ENCODE measurements around the gene P3H3. TPM values are rescaled to one million over a fixed set of nuclear protein-coding genes. Genes with fewer than 3 reads are reported as not detected.
"Not testable (repeated sequence)": the region's sequence is repeated elsewhere in the genome, so short reads cannot be mapped to it uniquely, and the experiment has no call there.

P3H3 gene
- total RNA-seq, 3 donors from 2014 or later = 1.6 to 24.2 (median 5.2) TPM

DNA sequence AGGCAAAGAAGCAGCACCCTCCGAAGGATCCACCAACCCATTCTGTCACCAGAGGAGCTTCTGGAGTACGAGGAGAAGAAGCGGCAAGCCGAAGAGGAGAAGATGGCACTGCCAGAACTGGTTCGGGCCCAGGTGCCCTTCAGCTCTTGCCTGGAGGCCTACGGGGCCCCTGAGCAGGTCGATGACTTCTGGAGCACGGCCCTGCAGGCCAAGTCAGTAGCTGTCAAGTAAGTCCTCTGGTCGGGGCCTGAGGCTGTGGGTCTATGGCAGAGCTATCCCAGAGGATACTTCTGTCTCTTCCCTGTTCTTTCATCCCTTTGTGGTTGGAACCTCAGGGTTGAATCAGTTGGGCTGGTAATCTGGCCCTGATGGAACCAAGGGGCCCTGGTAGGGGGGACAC, 33.2 kb downstream of the P3H3 start:
- TF ChIP-seq, protein P1, sequence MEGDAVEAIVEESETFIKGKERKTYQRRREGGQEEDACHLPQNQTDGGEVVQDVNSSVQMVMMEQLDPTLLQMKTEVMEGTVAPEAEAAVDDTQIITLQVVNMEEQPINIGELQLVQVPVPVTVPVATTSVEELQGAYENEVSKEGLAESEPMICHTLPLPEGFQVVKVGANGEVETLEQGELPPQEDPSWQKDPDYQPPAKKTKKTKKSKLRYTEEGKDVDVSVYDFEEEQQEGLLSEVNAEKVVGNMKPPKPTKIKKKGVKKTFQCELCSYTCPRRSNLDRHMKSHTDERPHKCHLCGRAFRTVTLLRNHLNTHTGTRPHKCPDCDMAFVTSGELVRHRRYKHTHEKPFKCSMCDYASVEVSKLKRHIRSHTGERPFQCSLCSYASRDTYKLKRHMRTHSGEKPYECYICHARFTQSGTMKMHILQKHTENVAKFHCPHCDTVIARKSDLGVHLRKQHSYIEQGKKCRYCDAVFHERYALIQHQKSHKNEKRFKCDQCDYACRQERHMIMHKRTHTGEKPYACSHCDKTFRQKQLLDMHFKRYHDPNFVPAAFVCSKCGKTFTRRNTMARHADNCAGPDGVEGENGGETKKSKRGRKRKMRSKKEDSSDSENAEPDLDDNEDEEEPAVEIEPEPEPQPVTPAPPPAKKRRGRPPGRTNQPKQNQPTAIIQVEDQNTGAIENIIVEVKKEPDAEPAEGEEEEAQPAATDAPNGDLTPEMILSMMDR (IDR thresholded peaks at IDR 0.05) = no peak
- intact Hi-C loops (cut with DNase I, micrococcal nuclease) = no loop called here
- peaks cover 7% of the 10 kb centered on the region for H3K36me3 ChIP-seq (ENCODE audit: low read depth)
- no peaks in the 10 kb centered on the region for H3K4me1 ChIP-seq (ENCODE audit: low read depth)
- no peak overlapping the region for H3K4me3 ChIP-seq
- ATAC-seq (no peak), DNase-seq (peak in 1 of 3 donors; percentile 41)
- no peaks in the 10 kb centered on the region for H3K9me3 ChIP-seq

- Histone ChIP-seq H3K36me3 (ENCODE audit: low read depth) (peaks cover 7% of the 10 kb centered on the region), H3K4me3 (no peak overlapping the region), H3K4me1 (ENCODE audit: low read depth) (peaks cover 3% of the 10 kb centered on the region), H3K9me3 (no peaks in the 10 kb centered on the region)
- ATAC-seq (no peak), DNase-seq (peak in 1 of 3 donors; percentile 44)
- TF ChIP-seq, protein P1 (IDR thresholded peaks at IDR 0.05) = no peak
- intact Hi-C loops (cut with DNase I, micrococcal nuclease) = no loop called here
Measured at GRCh38 chr12:6863033-6863432, 34.8 kb downstream of the P3H3 start.

- peaks cover 7% of the 10 kb centered on the region for H3K36me3 ChIP-seq (ENCODE audit: low read depth)
- DNase-seq = peak in 1 of 3 donors; percentile 46
- no peak for ATAC-seq
- TF ChIP-seq, protein P1 (IDR thresholded peaks at IDR 0.05) = no peak
- intact Hi-C loops (cut with DNase I, micrococcal nuclease) = no loop called here
- H3K9me3 ChIP-seq = no peaks in the 10 kb centered on the region
- peaks cover 10% of the 10 kb centered on the region for H3K4me1 ChIP-seq (ENCODE audit: low read depth)
- no peak overlapping the region for H3K4me3 ChIP-seq
Measured at GRCh38 chr12:6863586-6864321, 35.5 kb downstream of the P3H3 start.

- intact Hi-C loops (cut with DNase I, micrococcal nuclease); ATAC-seq; H3K36me3 ChIP-seq (ENCODE audit: low read depth); H3K9me3 ChIP-seq; H3K4me3 ChIP-seq: not testable (repeated sequence)
- DNase-seq = peak in 1 of 3 donors; percentile 21
- H3K4me1 ChIP-seq (ENCODE audit: low read depth) = peaks cover 20% of the 10 kb centered on the region
Measured at GRCh38 chr12:6865307-6865706, 37.1 kb downstream of the P3H3 start.

DNA sequence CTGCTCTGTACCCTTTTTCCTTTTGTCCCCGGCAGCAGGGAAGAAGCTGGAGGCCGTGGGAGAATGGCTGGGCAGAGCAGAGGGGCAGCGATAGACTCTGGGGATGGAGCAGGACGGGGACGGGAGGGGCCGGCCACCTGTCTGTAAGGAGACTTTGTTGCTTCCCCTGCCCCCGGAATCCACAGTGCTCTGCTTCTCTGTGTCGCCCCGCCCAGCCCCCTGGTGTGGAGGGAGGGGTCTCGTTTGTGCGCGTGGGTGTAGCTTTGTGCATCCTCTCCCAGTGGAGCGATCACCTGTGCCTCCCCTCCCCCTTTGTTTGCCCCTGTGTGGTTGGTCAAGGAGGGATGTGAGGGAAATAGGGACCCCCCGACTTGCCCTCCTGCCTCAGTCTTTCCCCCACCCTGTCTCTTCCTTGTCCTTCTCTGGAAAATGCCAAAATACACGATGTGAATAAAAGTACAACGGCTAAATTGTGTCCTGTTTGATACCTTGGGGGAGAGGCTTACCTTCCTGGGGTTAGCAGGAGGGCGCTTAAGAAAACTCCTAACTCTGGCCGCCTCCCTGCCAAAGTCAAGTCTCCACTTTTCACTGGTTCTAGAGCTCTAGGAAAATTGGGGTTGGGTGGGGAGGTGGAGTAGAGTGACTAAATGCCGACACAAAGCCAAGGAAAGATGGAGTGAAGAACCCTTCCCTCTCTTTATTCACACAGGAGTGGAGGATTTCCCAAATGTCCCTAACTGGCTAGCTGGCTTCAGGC, 38.1 kb downstream of the P3H3 start:
- Histone ChIP-seq H3K4me3 (no peak overlapping the region), H3K36me3 (ENCODE audit: low read depth) (peaks cover under 1% of the 10 kb centered on the region), H3K9me3 (no peaks in the 10 kb centered on the region), H3K4me1 (ENCODE audit: low read depth) (peaks cover 26% of the 10 kb centered on the region)
- ATAC-seq (no peak), DNase-seq (peak; percentile 44 to 64 (median 55))
- intact Hi-C loops (cut with DNase I, micrococcal nuclease) = no loop called here
- TF ChIP-seq, protein P1 (IDR thresholded peaks at IDR 0.05) = no peak

GRCh38 chr12:6866920-6867412, 38.8 kb downstream of the P3H3 start:
- H3K4me3 ChIP-seq = peak overlapping the region; percentile 99
- ATAC-seq = peak; percentile 2
- TF ChIP-seq, protein P1 (IDR thresholded peaks at IDR 0.05) = no peak
- intact Hi-C loops (cut with DNase I, micrococcal nuclease) = no loop called here
- no peaks in the 10 kb centered on the region for H3K9me3 ChIP-seq
- no peaks in the 10 kb centered on the region for H3K36me3 ChIP-seq (ENCODE audit: low read depth)
- H3K4me1 ChIP-seq (ENCODE audit: low read depth) = peaks cover 32% of the 10 kb centered on the region
- peak in 1 of 3 donors; percentile 92 for DNase-seq

Measured in mucosa of descending colon (tissue), 3 donors.